ENCODE measurements around the gene CNTNAP2. TPM values are rescaled to one million over a fixed set of nuclear protein-coding genes. Genes with fewer than 3 reads are reported as not detected.

CNTNAP2 gene
- total RNA-seq, 3 donors from 2014 or later (not counting 1 experiment from before 2014, with no cell fraction given), result 0.18 to 1.1 TPM; not detected in 1

GRCh38 chr7:147540743-147541142 is 1424.1 kb downstream of the CNTNAP2 start:
- peaks cover 10 to 17% of the 10 kb centered on the region in 2 donors for H3K9me3 Mint-ChIP-seq
- TF ChIP-seq CTCF (IDR thresholded peaks at IDR 0.05), result no peak
- Histone ChIP-seq H3K9me3 (ENCODE audit: control insufficient read depth, insufficient read depth, low read length) (no peaks in the 10 kb centered on the region), H3K4me3 (ENCODE audit: low read length) (no peak overlapping the region), H3K36me3 (ENCODE audit: control insufficient read depth, insufficient read depth, low read length) (no peaks in the 10 kb centered on the region), H3K27ac (ENCODE audit: low read length) (no peak overlapping the region), H3K27me3 (ENCODE audit: control insufficient read depth, insufficient read depth, low read length) (no peaks in the 10 kb centered on the region), H3K4me1 (ENCODE audit: control insufficient read depth, insufficient read depth, low read length) (no peaks in the 10 kb centered on the region)
- intact Hi-C loops (cut with micrococcal nuclease), result no loop called here
- H3K27ac Mint-ChIP-seq, result no peak overlapping the region
- no peaks in the 10 kb centered on the region for H3K36me3 Mint-ChIP-seq
- H3K4me1 Mint-ChIP-seq, result no peaks in the 10 kb centered on the region
- ATAC-seq, result no peak
- DNase-seq, result no peak
- no peaks in the 10 kb centered on the region for H3K27me3 Mint-ChIP-seq (ENCODE audit: low read depth in 2 of 2)
- no peak overlapping the region for H3K4me3 Mint-ChIP-seq
- 92% methylated on average over 5 of the region's 6 CpGs for whole genome bisulfite sequencing (ENCODE audit: insufficient coverage)

DNA sequence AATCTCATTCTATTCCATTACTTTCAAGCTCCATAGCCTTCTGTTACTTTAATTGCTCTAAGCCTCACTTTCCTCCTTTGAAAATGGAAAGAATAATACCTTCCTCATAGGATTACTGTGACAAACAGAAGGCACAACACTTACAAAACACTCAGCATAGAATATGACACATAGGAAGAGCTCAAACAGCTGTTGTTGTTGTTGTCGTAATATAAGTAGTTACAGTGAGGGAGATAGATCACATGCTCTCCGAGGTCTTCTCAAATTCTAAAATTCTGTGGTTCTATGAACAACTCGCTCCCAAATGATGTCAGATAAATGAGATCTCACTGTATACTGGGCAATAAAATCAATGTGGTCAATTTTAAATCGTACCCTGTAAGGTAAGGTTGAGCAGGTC is 1424.7 kb downstream of the CNTNAP2 start:
- Histone ChIP-seq H3K27me3 (ENCODE audit: control insufficient read depth, insufficient read depth, low read length) (no peaks in the 10 kb centered on the region), H3K9me3 (ENCODE audit: control insufficient read depth, insufficient read depth, low read length) (no peaks in the 10 kb centered on the region), H3K36me3 (ENCODE audit: control insufficient read depth, insufficient read depth, low read length) (no peaks in the 10 kb centered on the region), H3K4me3 (ENCODE audit: low read length) (no peak overlapping the region), H3K4me1 (ENCODE audit: control insufficient read depth, insufficient read depth, low read length) (no peaks in the 10 kb centered on the region), H3K27ac (ENCODE audit: low read length) (no peak overlapping the region)
- Mint-ChIP-seq H3K4me3 (no peak overlapping the region), H3K4me1 (no peaks in the 10 kb centered on the region), H3K27ac (no peak overlapping the region), H3K27me3 (ENCODE audit: low read depth in 2 of 2) (no peaks in the 10 kb centered on the region), H3K36me3 (no peaks in the 10 kb centered on the region), H3K9me3 (peaks cover 10 to 17% of the 10 kb centered on the region in 2 donors)
- no peak for TF ChIP-seq CTCF (IDR thresholded peaks at IDR 0.05)
- 83% methylated on average over 3 of the region's 4 CpGs for WGBS (ENCODE audit: insufficient coverage)
- ATAC-seq (no peak), DNase-seq (no peak)
- intact Hi-C loops (cut with micrococcal nuclease), result no loop called here

GRCh38 chr7:147547252-147547897 is 1430.8 kb downstream of the CNTNAP2 start:
- Histone ChIP-seq H3K4me1 (ENCODE audit: control insufficient read depth, insufficient read depth, low read length) (no peaks in the 10 kb centered on the region), H3K9me3 (ENCODE audit: control insufficient read depth, insufficient read depth, low read length) (no peaks in the 10 kb centered on the region), H3K36me3 (ENCODE audit: control insufficient read depth, insufficient read depth, low read length) (no peaks in the 10 kb centered on the region), H3K4me3 (ENCODE audit: low read length) (no peak overlapping the region), H3K27me3 (ENCODE audit: control insufficient read depth, insufficient read depth, low read length) (no peaks in the 10 kb centered on the region), H3K27ac (ENCODE audit: low read length) (no peak overlapping the region)
- Mint-ChIP-seq H3K4me1 (no peaks in the 10 kb centered on the region), H3K27ac (no peak overlapping the region), H3K27me3 (ENCODE audit: low read depth in 2 of 2) (no peaks in the 10 kb centered on the region), H3K9me3 (peaks cover 3 to 10% of the 10 kb centered on the region in 2 donors), H3K36me3 (no peaks in the 10 kb centered on the region), H3K4me3 (no peak overlapping the region)
- TF ChIP-seq CTCF (IDR thresholded peaks at IDR 0.05), result no peak
- DNase-seq, result no peak
- intact Hi-C loops (cut with micrococcal nuclease), result no loop called here
- ATAC-seq, result no peak
- WGBS (ENCODE audit: insufficient coverage), result 86% methylated on average over 4 of the region's 6 CpGs

DNA sequence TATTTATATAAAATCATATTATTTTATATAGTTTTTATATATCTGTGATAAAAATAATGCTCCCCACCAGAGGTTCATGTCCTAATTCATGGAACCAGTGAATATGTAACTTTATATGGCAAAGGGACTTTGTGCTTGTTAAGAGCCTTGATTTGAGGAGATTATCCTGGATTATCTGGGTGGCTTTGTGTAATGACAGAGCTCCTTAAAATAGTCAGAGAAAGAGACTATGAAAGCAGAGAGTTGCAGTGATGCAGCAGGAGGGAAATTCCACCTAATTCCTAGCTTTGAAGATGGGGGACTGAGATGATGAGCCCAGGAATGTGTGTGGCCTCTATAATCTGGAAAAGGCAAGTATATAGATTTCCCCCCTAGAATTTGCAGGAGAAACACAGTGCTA is 1439.7 kb downstream of the CNTNAP2 start:
- no peaks in the 10 kb centered on the region for H3K27me3 Mint-ChIP-seq (ENCODE audit: low read depth in 2 of 2)
- no peak for TF ChIP-seq CTCF (IDR thresholded peaks at IDR 0.05)
- no peaks in the 10 kb centered on the region for H3K4me1 ChIP-seq (ENCODE audit: control insufficient read depth, insufficient read depth, low read length)
- no peak for DNase-seq
- no peaks in the 10 kb centered on the region for H3K9me3 ChIP-seq (ENCODE audit: control insufficient read depth, insufficient read depth, low read length)
- no peak overlapping the region for H3K27ac ChIP-seq (ENCODE audit: low read length)
- H3K4me3 Mint-ChIP-seq, result no peak overlapping the region
- H3K36me3 ChIP-seq (ENCODE audit: control insufficient read depth, insufficient read depth, low read length), result no peaks in the 10 kb centered on the region
- no peak overlapping the region for H3K4me3 ChIP-seq (ENCODE audit: low read length)
- intact Hi-C loops (cut with micrococcal nuclease), result no loop called here
- H3K27ac Mint-ChIP-seq, result no peak overlapping the region
- H3K36me3 Mint-ChIP-seq, result no peaks in the 10 kb centered on the region
- no peaks in the 10 kb centered on the region for H3K27me3 ChIP-seq (ENCODE audit: control insufficient read depth, insufficient read depth, low read length)
- H3K9me3 Mint-ChIP-seq, result peaks cover 2 to 8% of the 10 kb centered on the region in 2 donors
- H3K4me1 Mint-ChIP-seq, result no peaks in the 10 kb centered on the region
- ATAC-seq, result no peak

All from natural killer cell (primary cell).